GM21786 (cell line): ENCODE measurements around the gene AMHR2.

ENCODE experiments used
- ATAC-seq: cut with Tn5 transposase; IDR thresholded peaks from one replicate; pipeline ENCODE4 v1.9.1; 2021; ENCODE audit not compliant: unreplicated experiment

The AMHR2 gene

GRCh38 chr12:53452159-53453077 is 28.8 kb downstream of the AMHR2 start:
- no peak for ATAC-seq

GRCh38 chr12:53453953-53454640 is 30.4 kb downstream of the AMHR2 start:
- no peak for ATAC-seq

GRCh38 chr12:53454707-53455106 is 31.1 kb downstream of the AMHR2 start:
- no peak for ATAC-seq

GRCh38 chr12:53456654-53457366 is 33.2 kb downstream of the AMHR2 start:
- no peak for ATAC-seq

- no peak for ATAC-seq
These were observed 35.4 kb downstream of the AMHR2 start for GRCh38 chr12:53459097-53459496.

- no peak for ATAC-seq
These were observed 37.4 kb downstream of the AMHR2 start for GRCh38 chr12:53461059-53461458.

GRCh38 chr12:53461591-53461990 is 37.9 kb downstream of the AMHR2 start:
- no peak for ATAC-seq

GRCh38 chr12:53462935-53463334 is 39.3 kb downstream of the AMHR2 start:
- no peak for ATAC-seq

GRCh38 chr12:53463802-53464560 is 40.3 kb downstream of the AMHR2 start:
- no peak for ATAC-seq

GRCh38 chr12:53464685-53465418 is 41.2 kb downstream of the AMHR2 start:
- no peak for ATAC-seq

- ATAC-seq = no peak
These were observed 42.0 kb downstream of the AMHR2 start for GRCh38 chr12:53465679-53466078.

- no peak for ATAC-seq
These were observed 43.0 kb downstream of the AMHR2 start for GRCh38 chr12:53466640-53467039.

GRCh38 chr12:53467082-53467481 is 43.4 kb downstream of the AMHR2 start:
- no peak for ATAC-seq

- ATAC-seq = no peak
These were observed 44.2 kb downstream of the AMHR2 start for GRCh38 chr12:53467880-53468279.

GRCh38 chr12:53468282-53468681 is 44.6 kb downstream of the AMHR2 start:
- no peak for ATAC-seq

- no peak for ATAC-seq
These were observed 48.5 kb downstream of the AMHR2 start for GRCh38 chr12:53472056-53472582.

- no peak for ATAC-seq
These were observed 50.4 kb downstream of the AMHR2 start for GRCh38 chr12:53474077-53474476.

GRCh38 chr12:53474819-53475218 is 51.2 kb downstream of the AMHR2 start:
- ATAC-seq = no peak

- ATAC-seq = no peak
These were observed 53.1 kb downstream of the AMHR2 start for GRCh38 chr12:53476769-53477209.

GRCh38 chr12:53478865-53479264 is 55.2 kb downstream of the AMHR2 start:
- no peak for ATAC-seq
